Vagina (tissue), 2 donors: ENCODE data around the gene RBKS. TPM values are rescaled to one million over a fixed set of nuclear protein-coding genes. Genes with fewer than 3 reads are reported as not detected.
A peak's percentile ranks its signal among the peaks of the same experiment; 100 is the strongest.

Experiments used
- DNase-seq, 2 donors: peaks; one replicate each; pipeline ENCODE4 v3.0.0-alpha.2; 2017; ENCODE audit errors: extremely low spot score in 2 of 2
- H3K27ac ChIP-seq: fragments of 200-600 bp; sonication (generic); one replicate; pipeline ENCODE4 v1.5.1; 2019
- H3K27me3 ChIP-seq: fragments of 200-600 bp; sonication (generic); one replicate; pipeline ENCODE4 v1.5.1; 2019
- H3K36me3 ChIP-seq, 2 donors: fragments of 200-600 bp; sonication (generic); one replicate each; pipeline ENCODE4 v1.5.1; 2017 to 2019
- H3K4me1 ChIP-seq: fragments of 200-600 bp; sonication (generic); one replicate; pipeline ENCODE4 v1.5.1; 2019
- H3K4me3 ChIP-seq, 2 donors: fragments of 200-600 bp; sonication (generic); 1 replicate in 1 of 2; 2 replicates in 1 of 2; pipeline ENCODE4 v1.5.1; 2016 to 2019
- H3K9me3 ChIP-seq: fragments of 200-600 bp; sonication (generic); one replicate; pipeline ENCODE4 v1.5.1; 2019
- POLR2A ChIP-seq, 2 donors: fragments of 450-650 bp; IDR thresholded peaks; one replicate each; pipeline ENCODE4 v1.6.1; 2017; ENCODE audit warnings: antibody characterized with exemption in 2 of 2, mild to moderate bottlenecking in 2 of 2, moderate library complexity in 2 of 2
- POLR2AphosphoS5 ChIP-seq, 2 donors: sonication (generic); formaldehyde crosslinking; IDR thresholded peaks; one replicate each; pipeline ENCODE4 v1.9.0; 2017; ENCODE audit warnings: antibody characterized with exemption in 2 of 2, mild to moderate bottlenecking in 2 of 2, low read depth in 1 of 2; ENCODE audit not compliant: insufficient read depth in 1 of 2
- intact Hi-C: fragments of 100-400 bp; cut with DNase I; formaldehyde crosslinking; loops from one replicate; pipeline ENCODE4 v1.15.1; 2023
- total RNA-seq: library from RNA; depleted of rRNA; stranded (reverse); fragments of >200 nt; gene quantifications from one replicate; pipeline ENCODE4 v1.2.3, GENCODE V29; 2016
- TF ChIP-seq, protein P1 (sequence below), 3 experiments: fragments of 450-650 bp in 2 of 3; fragments of 200-600 bp in 1 of 3; sonication (generic) in 1 of 3; IDR thresholded peaks; one replicate each; pipeline ENCODE4 v1.5.1; 2017 to 2019; ENCODE audit warnings: antibody characterized with exemption in 3 of 3, mild to moderate bottlenecking in 2 of 3, moderate library complexity in 2 of 3

Gene RBKS
- 2.2 TPM for total RNA-seq

DNA sequence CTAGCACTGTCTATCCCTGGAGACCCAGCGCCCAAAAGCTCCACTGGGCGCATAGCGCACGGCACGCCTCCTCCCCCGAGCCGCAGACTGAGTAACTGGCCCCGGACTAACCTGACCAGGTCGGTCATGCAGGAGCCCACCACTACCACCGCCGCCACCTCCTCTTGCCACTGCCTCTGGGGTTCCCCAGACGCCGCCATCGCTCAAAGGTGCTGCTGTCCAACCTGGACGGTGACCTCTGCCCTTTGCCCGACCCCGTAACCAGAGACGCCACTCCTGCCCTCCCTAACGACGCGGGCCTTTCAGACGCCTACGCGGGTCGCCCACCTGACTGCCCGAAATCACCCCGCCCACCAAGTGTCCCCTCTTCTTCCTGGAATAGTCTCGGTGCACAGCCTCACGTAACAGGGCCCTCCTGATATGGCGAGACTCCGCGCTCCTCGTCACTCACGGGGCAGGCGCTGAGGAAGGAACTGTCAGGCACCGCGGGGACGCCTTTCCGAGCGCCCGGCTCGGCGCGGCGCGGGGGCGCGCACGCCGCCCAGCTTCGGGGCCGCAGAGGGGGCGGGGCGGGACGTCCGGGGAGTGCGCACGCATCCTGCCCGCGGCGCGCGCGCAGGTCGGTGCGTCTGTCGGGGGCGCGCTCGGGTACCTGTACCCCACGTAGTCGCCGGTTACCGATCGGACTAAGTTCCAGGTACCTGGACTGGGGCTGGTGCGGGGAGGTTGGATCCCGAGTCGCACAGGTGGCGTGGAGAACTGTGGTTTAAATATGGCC is at the start of gene RBKS, which contains the start of gene BABAM2:
TSS of gene RBKS (minus strand) at position 242 of the 778 bp plus-strand sequence. CDS start at position 200, 42 bp downstream.
TSS of gene BABAM2 (plus strand) at position 584 of the 778 bp plus-strand sequence. CDS start 3,828 bp downstream, outside the sequence.
- TF ChIP-seq, protein P1, sequence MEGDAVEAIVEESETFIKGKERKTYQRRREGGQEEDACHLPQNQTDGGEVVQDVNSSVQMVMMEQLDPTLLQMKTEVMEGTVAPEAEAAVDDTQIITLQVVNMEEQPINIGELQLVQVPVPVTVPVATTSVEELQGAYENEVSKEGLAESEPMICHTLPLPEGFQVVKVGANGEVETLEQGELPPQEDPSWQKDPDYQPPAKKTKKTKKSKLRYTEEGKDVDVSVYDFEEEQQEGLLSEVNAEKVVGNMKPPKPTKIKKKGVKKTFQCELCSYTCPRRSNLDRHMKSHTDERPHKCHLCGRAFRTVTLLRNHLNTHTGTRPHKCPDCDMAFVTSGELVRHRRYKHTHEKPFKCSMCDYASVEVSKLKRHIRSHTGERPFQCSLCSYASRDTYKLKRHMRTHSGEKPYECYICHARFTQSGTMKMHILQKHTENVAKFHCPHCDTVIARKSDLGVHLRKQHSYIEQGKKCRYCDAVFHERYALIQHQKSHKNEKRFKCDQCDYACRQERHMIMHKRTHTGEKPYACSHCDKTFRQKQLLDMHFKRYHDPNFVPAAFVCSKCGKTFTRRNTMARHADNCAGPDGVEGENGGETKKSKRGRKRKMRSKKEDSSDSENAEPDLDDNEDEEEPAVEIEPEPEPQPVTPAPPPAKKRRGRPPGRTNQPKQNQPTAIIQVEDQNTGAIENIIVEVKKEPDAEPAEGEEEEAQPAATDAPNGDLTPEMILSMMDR (IDR thresholded peaks at IDR 0.05) = peak in 1 of 3 experiments; percentile 5
- peak in 1 of 2 donors; percentile 75 for TF ChIP-seq POLR2A (IDR thresholded peaks at IDR 0.05)
- TF ChIP-seq POLR2AphosphoS5 (IDR thresholded peaks at IDR 0.05; ENCODE audit: insufficient read depth in 1 of 2, low read depth in 1 of 2) = peak; percentile 20 to 91
- intact Hi-C loops = loop anchor here (10.0 kb wide), 1 partner anchor 176 kb away; no protein-coding TSS in a partner anchor
- Histone ChIP-seq H3K9me3 (no peaks in the 10 kb centered on the region), H3K36me3 (no peaks in the 10 kb centered on the region), H3K27me3 (no peaks in the 10 kb centered on the region), H3K27ac (peak within 1 kb of the TSS; percentile 84), H3K4me1 (peaks cover 19% of the 10 kb centered on the region), H3K4me3 (peak within 1 kb of the TSS; percentile 59 to 91)
- peak in 1 of 2 donors; percentile 92 for DNase-seq

DNA sequence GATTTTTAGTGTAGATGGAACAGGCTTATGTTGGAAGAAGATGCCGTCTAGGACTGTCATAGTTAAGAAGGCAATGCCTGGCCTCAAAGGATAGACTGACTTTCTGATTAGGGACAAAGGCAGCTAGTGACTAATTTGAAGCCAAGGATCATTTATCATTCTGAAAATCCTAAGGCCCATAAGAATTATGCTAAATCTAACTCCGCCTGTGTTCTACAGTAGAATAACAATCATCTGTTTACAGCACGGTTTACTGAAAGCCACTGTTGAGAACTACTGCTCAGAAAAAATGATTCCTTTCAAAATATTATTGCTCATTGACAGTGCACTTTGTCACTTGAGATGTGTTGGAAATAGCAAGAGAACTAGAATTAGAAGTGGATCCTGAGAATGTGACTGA is 44.8 kb upstream of the RBKS start:
- no peaks in the 10 kb centered on the region for H3K4me1 ChIP-seq
- H3K36me3 ChIP-seq = no peaks in the 10 kb centered on the region
- DNase-seq = no peak
- H3K27me3 ChIP-seq = no peaks in the 10 kb centered on the region
- intact Hi-C loops = no loop called here
- TF ChIP-seq, protein P1 (IDR thresholded peaks at IDR 0.05) = no peak
- TF ChIP-seq POLR2AphosphoS5 (IDR thresholded peaks at IDR 0.05; ENCODE audit: insufficient read depth in 1 of 2, low read depth in 1 of 2) (no peak), POLR2A (IDR thresholded peaks at IDR 0.05) (no peak)
- H3K9me3 ChIP-seq = no peaks in the 10 kb centered on the region
- H3K4me3 ChIP-seq = no peak overlapping the region
- H3K27ac ChIP-seq = no peak overlapping the region

DNA sequence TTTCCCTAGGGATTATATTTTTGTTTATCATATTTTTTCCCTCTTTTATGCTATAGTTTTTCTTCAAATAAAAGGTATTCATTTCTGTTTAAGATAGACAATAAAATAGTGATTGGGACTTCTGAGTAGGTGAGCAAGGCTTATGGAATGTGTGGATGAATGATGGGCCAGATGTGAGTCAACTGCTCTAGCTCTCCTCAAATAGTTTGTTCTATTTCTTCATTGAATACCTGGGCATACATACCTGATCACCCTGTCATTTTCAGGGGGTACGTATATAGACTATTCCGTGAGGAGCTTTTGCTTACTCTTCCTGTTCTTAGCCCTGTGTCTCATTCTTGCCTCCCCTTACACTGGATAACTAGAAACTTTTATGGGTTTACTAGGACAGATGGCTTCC is 42.2 kb upstream of the RBKS start:
- Histone ChIP-seq H3K4me3 (no peak overlapping the region), H3K9me3 (no peaks in the 10 kb centered on the region), H3K27ac (no peak overlapping the region), H3K4me1 (no peaks in the 10 kb centered on the region), H3K27me3 (no peaks in the 10 kb centered on the region), H3K36me3 (no peaks in the 10 kb centered on the region)
- TF ChIP-seq POLR2A (IDR thresholded peaks at IDR 0.05) = no peak
- TF ChIP-seq, protein P1 (IDR thresholded peaks at IDR 0.05) = no peak
- no peak for TF ChIP-seq POLR2AphosphoS5 (IDR thresholded peaks at IDR 0.05; ENCODE audit: insufficient read depth in 1 of 2, low read depth in 1 of 2)
- no peak for DNase-seq
- intact Hi-C loops = no loop called here

DNA sequence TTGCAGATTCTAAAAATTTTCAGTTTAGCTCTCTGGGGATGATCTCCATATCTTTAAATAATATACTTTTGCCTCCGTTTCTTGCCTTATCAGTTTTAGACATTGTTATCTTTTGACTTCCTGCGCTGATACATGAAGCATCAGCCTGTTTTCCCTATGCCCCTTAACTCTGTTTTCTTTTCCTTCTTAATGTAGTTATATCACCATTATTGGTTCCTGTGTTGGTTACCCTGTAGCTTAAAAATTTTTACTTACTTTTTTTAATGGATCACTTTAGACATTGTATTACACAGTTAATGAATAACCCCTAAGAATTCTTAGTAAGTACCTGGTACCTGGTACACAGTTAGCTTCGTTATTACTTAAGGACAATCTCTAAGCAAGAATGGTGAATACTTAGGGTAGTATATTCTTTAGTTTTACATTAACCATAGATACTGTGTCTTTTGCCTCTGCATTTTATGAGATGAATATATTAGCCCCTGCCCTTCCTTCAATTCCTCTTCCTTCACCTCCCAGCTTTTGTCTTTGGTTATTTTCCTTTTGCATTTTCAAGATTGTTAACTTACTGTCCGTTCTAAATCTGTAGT is 41.3 kb upstream of the RBKS start:
- Histone ChIP-seq H3K27me3 (no peaks in the 10 kb centered on the region), H3K27ac (no peak overlapping the region), H3K36me3 (no peaks in the 10 kb centered on the region), H3K4me1 (no peaks in the 10 kb centered on the region), H3K4me3 (no peak overlapping the region), H3K9me3 (no peaks in the 10 kb centered on the region)
- DNase-seq = no peak
- intact Hi-C loops = no loop called here
- TF ChIP-seq, protein P1 (IDR thresholded peaks at IDR 0.05) = no peak
- TF ChIP-seq POLR2AphosphoS5 (IDR thresholded peaks at IDR 0.05; ENCODE audit: insufficient read depth in 1 of 2, low read depth in 1 of 2) (no peak), POLR2A (IDR thresholded peaks at IDR 0.05) (no peak)
